Kidney epithelial cell (primary cell): Measurements from ENCODE around the gene ZSWIM6. TPM values are rescaled to one million over a fixed set of nuclear protein-coding genes. Genes with fewer than 3 reads are reported as not detected.

Experiments
- DNase-seq: peaks from one replicate; pipeline ENCODE4 v3.0.0-alpha.2; 2010; ENCODE audit warnings: low read depth
- H3K27me3 ChIP-seq: 2 replicates; pipeline ENCODE4 v1.6.0; 2011; ENCODE audit warnings: low read length; ENCODE audit not compliant: control insufficient read depth, insufficient read depth
- H3K36me3 ChIP-seq: 2 replicates; pipeline ENCODE4 v1.5.1; 2011; ENCODE audit warnings: low read length; ENCODE audit not compliant: control insufficient read depth, insufficient read depth
- H3K4me3 ChIP-seq: 2 replicates; pipeline ENCODE4 v1.5.1; 2011; ENCODE audit warnings: low read depth, mild to moderate bottlenecking, control low read depth, low read length
- CTCF ChIP-seq: IDR thresholded peaks from 2 replicates; pipeline ENCODE4 v1.5.1; 2011; ENCODE audit warnings: mild to moderate bottlenecking, moderate library complexity, low read length, control low read depth, inconsistent platforms; ENCODE audit not compliant: insufficient read depth, poor library complexity, severe bottlenecking
- total RNA-seq: library from RNA; depleted of rRNA; stranded (reverse); fragments of >200 nt; gene quantifications from 2 replicates; pipeline ENCODE4 v1.2.3, GENCODE V29; 2015

Gene ZSWIM6
- total RNA-seq, 1 donor from 2014 or later: 18.5 TPM

- no peaks in the 10 kb centered on the region for H3K36me3 ChIP-seq
- no peak for DNase-seq
- no peaks in the 10 kb centered on the region for H3K27me3 ChIP-seq
- TF ChIP-seq CTCF: no peak
- H3K4me3 ChIP-seq: no peak overlapping the region
These were observed 36.7 kb upstream of the ZSWIM6 start for GRCh38 chr5:61295365-61295764.

GRCh38 chr5:61298066-61298465 lies 34.0 kb upstream of the ZSWIM6 start:
- H3K36me3 ChIP-seq: no peaks in the 10 kb centered on the region
- no peak for DNase-seq
- no peak overlapping the region for H3K4me3 ChIP-seq
- no peak for TF ChIP-seq CTCF
- no peaks in the 10 kb centered on the region for H3K27me3 ChIP-seq

GRCh38 chr5:61298580-61298979 lies 33.5 kb upstream of the ZSWIM6 start:
- no peak overlapping the region for H3K4me3 ChIP-seq
- no peak for TF ChIP-seq CTCF
- no peaks in the 10 kb centered on the region for H3K36me3 ChIP-seq
- DNase-seq: no peak
- H3K27me3 ChIP-seq: no peaks in the 10 kb centered on the region

- no peaks in the 10 kb centered on the region for H3K36me3 ChIP-seq
- H3K4me3 ChIP-seq: no peak overlapping the region
- H3K27me3 ChIP-seq: no peaks in the 10 kb centered on the region
- DNase-seq: no peak
- no peak for TF ChIP-seq CTCF
These were observed 32.8 kb upstream of the ZSWIM6 start for GRCh38 chr5:61299261-61299681.

- H3K4me3 ChIP-seq: no peak overlapping the region
- DNase-seq: peak; percentile 99
- no peaks in the 10 kb centered on the region for H3K36me3 ChIP-seq
- H3K27me3 ChIP-seq: no peaks in the 10 kb centered on the region
- TF ChIP-seq CTCF: no peak
These were observed 30.5 kb upstream of the ZSWIM6 start for GRCh38 chr5:61301341-61302199.

GRCh38 chr5:61302200-61302563 lies 29.9 kb upstream of the ZSWIM6 start:
- Histone ChIP-seq H3K4me3 (no peak overlapping the region), H3K27me3 (no peaks in the 10 kb centered on the region), H3K36me3 (no peaks in the 10 kb centered on the region)
- DNase-seq: no peak
- TF ChIP-seq CTCF: no peak
